Placental epithelial cell (primary cell): ENCODE data around the gene HLA-DQA1. TPM values are rescaled to one million over a fixed set of nuclear protein-coding genes. Genes with fewer than 3 reads are reported as not detected.

Source experiments
- total RNA-seq: library from RNA; depleted of rRNA; stranded (reverse); fragments of >200 nt; gene quantifications from 2 replicates; pipeline ENCODE4 v1.2.3, GENCODE V29; 2012

HLA-DQA1 gene
- not detected in 2 replicates for total RNA-seq

DNA sequence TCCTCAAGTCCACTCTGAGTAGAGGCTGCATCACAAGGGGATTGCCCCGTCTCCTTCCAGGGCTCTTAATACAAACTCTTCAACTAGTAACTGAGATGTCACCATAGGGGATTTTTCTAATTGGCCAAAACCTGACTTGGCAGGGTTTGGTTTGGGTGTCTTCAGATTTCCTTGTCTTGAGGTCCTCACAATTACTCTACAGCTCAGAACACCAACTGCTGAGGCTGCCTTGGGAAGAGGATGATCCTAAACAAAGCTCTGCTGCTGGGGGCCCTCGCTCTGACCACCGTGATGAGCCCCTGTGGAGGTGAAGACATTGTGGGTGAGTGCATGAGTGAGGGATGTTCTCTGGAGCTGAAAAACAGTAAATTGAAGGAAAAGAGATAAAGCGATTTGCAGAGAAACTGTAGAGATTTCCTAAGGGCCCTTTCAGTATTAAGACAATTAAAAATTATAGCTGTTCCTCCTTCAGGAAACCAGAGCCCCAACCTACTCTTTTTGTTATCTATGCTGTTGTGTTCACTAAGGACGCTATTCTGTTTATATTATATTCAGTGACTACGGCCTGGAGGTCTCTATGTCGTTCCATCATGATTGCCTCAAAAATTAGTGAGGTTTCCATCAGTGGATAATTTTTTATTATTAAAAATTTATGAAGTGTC, at the start of gene HLA-DQA1:
Gene HLA-DQA1 (plus strand): TSS at position 188 of the 662 bp plus-strand sequence. CDS start 53 bp downstream, at position 241.

DNA sequence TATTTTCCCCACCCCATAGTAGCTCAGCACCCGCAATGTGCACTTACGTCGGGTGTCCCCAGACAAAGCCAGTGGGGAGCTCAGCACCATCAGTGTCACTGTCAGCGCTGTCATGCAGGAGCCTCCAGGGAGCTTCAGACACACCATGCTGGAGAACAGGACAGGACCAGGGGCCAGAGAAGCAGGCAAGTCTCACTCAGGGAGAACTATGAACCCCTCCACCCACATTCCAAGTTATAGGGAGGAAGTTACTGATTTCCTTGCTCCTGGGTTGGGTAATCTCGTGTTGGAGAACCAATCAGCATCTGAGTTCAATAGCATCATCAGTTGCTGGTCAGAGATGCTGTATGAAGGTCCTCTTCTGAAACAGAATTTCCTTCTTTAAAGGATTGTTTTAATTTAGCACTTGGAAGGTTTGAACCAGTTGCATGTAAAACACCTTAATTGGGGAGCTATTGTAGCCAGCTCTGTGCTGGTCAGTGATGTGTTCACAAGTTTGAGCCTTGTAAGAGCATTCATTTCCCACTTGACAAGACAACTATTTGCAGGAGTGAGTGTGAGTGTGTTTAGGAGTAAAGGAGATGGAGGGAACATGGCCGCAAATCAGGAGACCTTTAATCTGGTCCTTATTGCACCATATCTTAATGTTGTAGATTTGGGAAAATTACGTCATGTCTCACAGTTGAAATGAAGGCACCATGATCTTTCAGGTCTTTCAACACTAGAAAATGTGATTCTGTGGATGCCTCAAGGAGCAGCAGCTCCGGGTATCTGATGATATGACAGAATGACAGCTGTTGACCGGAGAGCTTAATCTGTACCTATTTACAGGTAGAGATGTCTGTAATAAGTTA, 47.4 kb upstream of the HLA-DQA1 start, which contains the start of gene HLA-DRB1:
Gene HLA-DRB1 (minus strand): TSS at position 253 of the 854 bp plus-strand sequence. CDS start 106 bp downstream, at position 147.

DNA sequence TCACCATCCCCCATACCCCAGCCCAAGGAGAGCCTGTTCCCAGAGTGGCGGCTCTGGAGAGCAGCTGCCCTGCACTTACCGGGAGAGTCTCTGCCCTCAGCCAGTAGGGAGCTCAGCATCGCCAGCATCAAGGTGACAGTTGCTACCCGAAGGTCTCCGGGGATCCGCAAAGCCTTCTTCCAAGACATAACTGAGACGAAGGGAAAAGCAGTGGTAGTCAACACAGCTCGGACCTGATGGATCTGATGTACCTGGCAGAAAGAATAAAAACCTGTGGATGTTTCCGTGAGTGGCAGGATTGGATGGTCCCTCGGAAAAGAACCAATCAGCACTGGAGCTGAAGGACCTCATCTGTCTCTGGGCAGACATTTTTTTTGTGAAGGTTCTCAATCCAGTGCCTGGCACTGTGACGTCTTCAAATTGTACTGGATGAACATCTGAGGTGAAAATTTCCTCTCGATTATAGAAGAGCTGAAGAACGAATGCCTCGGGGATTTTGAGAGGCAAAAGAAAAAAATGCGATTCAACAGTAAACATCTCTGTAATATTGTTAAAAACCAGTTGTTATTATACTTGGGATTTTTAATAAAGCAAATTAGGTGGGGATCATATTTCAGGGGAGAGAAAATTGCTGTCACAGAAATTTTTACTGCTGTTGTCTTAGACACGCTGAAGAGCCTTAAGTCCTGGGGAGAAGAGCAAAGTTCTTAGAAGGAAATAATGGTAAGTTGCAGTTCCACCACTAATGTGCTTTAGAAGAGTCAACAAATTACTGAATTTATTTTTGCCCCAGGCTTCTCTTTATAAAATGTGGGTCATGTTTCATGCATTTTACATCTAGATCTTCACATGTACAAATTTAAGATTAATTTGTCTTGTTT, 29.5 kb downstream of the HLA-DQA1 start, which contains the start of gene HLA-DQB1:
Gene HLA-DQB1 (minus strand): TSS at position 238 of the 881 bp plus-strand sequence. CDS start 50 bp downstream, at position 188.

Other genes starting within 250 kb of the HLA-DQA1 start
- not detected in 2 replicates for gene BTNL2, start 230.2 kb upstream of the HLA-DQA1 start, total RNA-seq
- gene HLA-DRA, start 197.5 kb upstream of the HLA-DQA1 start, total RNA-seq = not detected in 2 replicates
- not detected in 2 replicates for gene HLA-DRB5, start 107.1 kb upstream of the HLA-DQA1 start, total RNA-seq
- gene HLA-DRB1, start 47.6 kb upstream of the HLA-DQA1 start, total RNA-seq = 0.22 and 1.2 TPM in 2 replicates
- gene HLA-DQB1, start 29.3 kb downstream of the HLA-DQA1 start, total RNA-seq = 0.22 TPM in 1 of 2 replicates, not detected in the other
- gene HLA-DQA2, start 104.0 kb downstream of the HLA-DQA1 start, total RNA-seq = not detected in 2 replicates
- gene HLA-DQB2, start 126.1 kb downstream of the HLA-DQA1 start, total RNA-seq = not detected in 2 replicates
- 1.2 and 3.0 TPM in 2 replicates for gene HLA-DOB, start 179.6 kb downstream of the HLA-DQA1 start, total RNA-seq
- 24.7 and 73.0 TPM in 2 replicates for gene TAP2, start 201.3 kb downstream of the HLA-DQA1 start, total RNA-seq
- 6.9 and 11.8 TPM in 2 replicates for gene PSMB8, start 206.6 kb downstream of the HLA-DQA1 start, total RNA-seq
- 13.0 and 26.2 TPM in 2 replicates for gene TAP1, start 216.3 kb downstream of the HLA-DQA1 start, total RNA-seq
- 0.39 and 0.87 TPM in 2 replicates for gene PSMB9, start 216.8 kb downstream of the HLA-DQA1 start, total RNA-seq